ENCODE measurements around the gene QRFP. TPM values are rescaled to one million over a fixed set of nuclear protein-coding genes. Genes with fewer than 3 reads are reported as not detected.

The QRFP gene
- total and polyA plus RNA-seq, 4 donors, result not detected

DNA sequence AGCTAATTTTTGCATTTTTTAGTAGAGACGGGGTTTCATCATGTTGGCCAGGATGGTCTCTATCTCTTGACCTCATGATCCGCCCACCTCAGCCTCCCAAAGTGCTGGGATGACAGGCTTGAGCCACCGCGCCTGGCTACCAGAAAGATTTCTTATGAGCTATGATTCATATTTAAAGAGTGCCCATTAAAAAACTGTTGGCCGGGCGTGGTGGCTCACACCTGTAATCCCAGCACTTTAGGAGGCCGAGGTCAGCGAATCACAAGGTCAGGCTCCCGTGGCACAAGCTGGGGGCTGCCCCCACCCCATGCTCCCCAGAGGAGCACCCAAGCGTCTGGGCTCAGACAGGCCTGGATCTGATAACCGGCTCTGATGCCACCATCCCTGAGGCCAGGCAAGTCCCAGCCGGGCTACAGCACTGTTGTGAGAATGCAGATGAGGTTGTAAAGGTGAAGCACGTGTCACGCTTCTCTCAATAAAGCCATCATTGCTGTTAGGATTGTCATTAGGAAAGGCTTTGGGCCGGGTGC is 13.9 kb downstream of the QRFP start:
- intact Hi-C loops (cut with DNase I), result no loop called here
- 83 to 91% methylated on average over 15 of the region's 15 CpGs for WGBS, 2 donors
- H3K4me1 ChIP-seq (ENCODE audit: control insufficient read depth in 1 of 2, insufficient read depth in 2 of 2, low read length in 2 of 2), result no peaks in the 10 kb centered on the region
- H3K27ac ChIP-seq (ENCODE audit: low read depth in 1 of 2, low read length in 2 of 2), result no peak overlapping the region
- no peaks in the 10 kb centered on the region for H3K27me3 ChIP-seq (ENCODE audit: control insufficient read depth in 1 of 2, insufficient read depth in 2 of 2, low read length in 1 of 2)
- no peaks in the 10 kb centered on the region for H3K9me3 ChIP-seq (ENCODE audit: control insufficient read depth, low read length)
- H3K4me3 ChIP-seq (ENCODE audit: low read length in 2 of 2), result no peak overlapping the region
- DNase-seq (no peak), ATAC-seq (ENCODE audit: low FRiP score) (no peak)
- H3K36me3 ChIP-seq (ENCODE audit: control insufficient read depth in 1 of 2, insufficient read depth in 2 of 2, low read length in 1 of 2), result peaks cover 5 to 20% of the 10 kb centered on the region in 2 donors

DNA sequence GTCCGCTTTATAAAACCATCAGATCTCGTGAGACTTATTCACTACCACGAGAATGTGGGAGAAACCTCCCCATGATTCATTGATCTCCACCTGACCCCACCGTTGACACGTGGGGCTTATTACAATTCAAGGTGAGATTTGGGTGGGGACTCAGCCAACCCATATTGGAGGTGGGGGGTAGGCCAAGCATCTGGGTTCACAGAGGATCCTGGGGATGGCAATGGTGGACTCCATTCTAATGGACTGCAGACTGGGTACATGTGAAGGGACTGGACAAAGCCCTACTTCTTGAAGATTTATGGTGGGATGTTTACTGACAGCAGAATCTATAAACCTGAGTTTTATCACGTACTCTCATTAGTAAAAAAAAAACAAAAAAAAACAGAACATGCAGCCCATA is 15.1 kb downstream of the QRFP start:
- no peaks in the 10 kb centered on the region for H3K27me3 ChIP-seq (ENCODE audit: control insufficient read depth in 1 of 2, insufficient read depth in 2 of 2, low read length in 1 of 2)
- no peak overlapping the region for H3K27ac ChIP-seq (ENCODE audit: low read depth in 1 of 2, low read length in 2 of 2)
- ATAC-seq (ENCODE audit: low FRiP score), result no peak
- H3K9me3 ChIP-seq (ENCODE audit: control insufficient read depth, low read length), result no peaks in the 10 kb centered on the region
- intact Hi-C loops (cut with DNase I), result no loop called here
- H3K4me1 ChIP-seq (ENCODE audit: control insufficient read depth in 1 of 2, insufficient read depth in 2 of 2, low read length in 2 of 2), result no peaks in the 10 kb centered on the region
- no peak for DNase-seq
- peaks cover 5 to 20% of the 10 kb centered on the region in 2 donors for H3K36me3 ChIP-seq (ENCODE audit: control insufficient read depth in 1 of 2, insufficient read depth in 2 of 2, low read length in 1 of 2)
- no peak overlapping the region for H3K4me3 ChIP-seq (ENCODE audit: low read length in 2 of 2)
- WGBS, 2 donors, result 82% methylated on average over 6 of the region's 6 CpGs

DNA sequence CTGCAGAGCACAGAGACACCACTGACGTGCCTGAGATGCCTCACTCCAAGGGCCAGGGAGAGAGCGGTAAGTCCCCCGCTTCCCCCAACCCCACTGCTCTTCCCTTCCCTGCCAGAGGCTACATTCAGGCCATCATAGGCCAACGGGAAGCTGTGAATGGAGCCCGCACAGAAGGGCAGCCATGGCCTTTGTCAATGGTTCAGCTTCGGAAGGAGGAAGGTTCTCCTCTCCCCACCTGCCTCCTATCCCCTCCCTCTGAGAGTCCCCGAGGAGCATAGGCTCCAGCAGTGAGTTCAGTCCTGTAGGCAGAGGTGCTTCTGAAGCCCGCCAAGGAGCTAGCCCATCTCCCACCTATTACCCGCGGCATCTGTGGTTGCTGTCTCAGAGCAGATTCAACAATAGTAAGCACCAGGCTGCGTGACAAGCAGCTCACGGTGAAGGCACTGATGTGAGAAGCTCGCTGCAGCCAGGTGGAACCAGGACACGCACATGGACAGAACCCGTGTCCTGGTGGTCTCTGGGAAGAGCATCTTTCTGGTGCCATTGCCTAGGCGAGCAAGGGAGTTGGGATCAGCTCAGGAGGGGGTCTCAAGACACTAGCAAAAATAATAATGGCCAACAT is 15.9 kb downstream of the QRFP start:
- no peaks in the 10 kb centered on the region for H3K4me1 ChIP-seq (ENCODE audit: control insufficient read depth in 1 of 2, insufficient read depth in 2 of 2, low read length in 2 of 2)
- intact Hi-C loops (cut with DNase I), result no loop called here
- DNase-seq, result no peak
- H3K4me3 ChIP-seq (ENCODE audit: low read length in 2 of 2), result no peak overlapping the region
- no peak overlapping the region for H3K27ac ChIP-seq (ENCODE audit: low read depth in 1 of 2, low read length in 2 of 2)
- H3K27me3 ChIP-seq (ENCODE audit: control insufficient read depth in 1 of 2, insufficient read depth in 2 of 2, low read length in 1 of 2), result no peaks in the 10 kb centered on the region
- no peak for ATAC-seq (ENCODE audit: low FRiP score)
- no peaks in the 10 kb centered on the region for H3K9me3 ChIP-seq (ENCODE audit: control insufficient read depth, low read length)
- 88% methylated on average over 16 of the region's 16 CpGs for WGBS, 2 donors
- H3K36me3 ChIP-seq (ENCODE audit: control insufficient read depth in 1 of 2, insufficient read depth in 2 of 2, low read length in 1 of 2), result peaks cover 5 to 19% of the 10 kb centered on the region in 2 donors

DNA sequence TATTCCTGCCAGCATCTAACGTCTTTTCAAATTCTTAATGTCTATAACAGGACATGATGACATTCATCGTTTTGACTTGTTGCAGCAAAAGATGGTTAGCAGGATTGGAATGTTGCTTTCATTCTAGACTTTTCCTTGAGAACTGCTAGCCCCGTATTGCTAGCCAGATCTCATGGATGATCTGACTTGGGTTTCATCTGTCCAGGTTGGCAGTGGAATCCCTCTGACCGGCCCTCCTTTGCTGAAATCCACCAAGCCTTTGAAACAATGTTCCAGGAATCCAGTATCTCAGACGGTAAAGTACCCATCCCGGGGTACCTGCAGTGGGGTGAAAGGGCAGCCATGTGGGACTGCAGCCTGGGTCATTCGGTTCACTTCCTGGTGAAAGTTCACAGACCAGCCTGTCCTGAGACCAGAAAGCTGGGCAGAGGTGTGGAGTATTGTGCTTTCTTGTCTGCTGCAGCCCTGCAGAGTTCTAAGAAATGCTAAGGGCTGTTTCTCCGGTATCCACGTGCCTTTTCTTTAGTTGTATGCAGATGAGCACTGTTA is 16.7 kb downstream of the QRFP start:
- ATAC-seq (ENCODE audit: low FRiP score), result no peak
- Histone ChIP-seq H3K27ac (ENCODE audit: low read depth in 1 of 2, low read length in 2 of 2) (no peak overlapping the region), H3K4me1 (ENCODE audit: control insufficient read depth in 1 of 2, insufficient read depth in 2 of 2, low read length in 2 of 2) (no peaks in the 10 kb centered on the region), H3K27me3 (ENCODE audit: control insufficient read depth in 1 of 2, insufficient read depth in 2 of 2, low read length in 1 of 2) (no peaks in the 10 kb centered on the region), H3K36me3 (ENCODE audit: control insufficient read depth in 1 of 2, insufficient read depth in 2 of 2, low read length in 1 of 2) (peaks cover 5 to 17% of the 10 kb centered on the region in 2 donors), H3K4me3 (ENCODE audit: low read length in 2 of 2) (no peak overlapping the region), H3K9me3 (ENCODE audit: control insufficient read depth, low read length) (no peaks in the 10 kb centered on the region)
- WGBS, 2 donors, result 82 to 87% methylated on average over 9 of the region's 9 CpGs
- intact Hi-C loops (cut with DNase I), result no loop called here
- DNase-seq, result no peak

DNA sequence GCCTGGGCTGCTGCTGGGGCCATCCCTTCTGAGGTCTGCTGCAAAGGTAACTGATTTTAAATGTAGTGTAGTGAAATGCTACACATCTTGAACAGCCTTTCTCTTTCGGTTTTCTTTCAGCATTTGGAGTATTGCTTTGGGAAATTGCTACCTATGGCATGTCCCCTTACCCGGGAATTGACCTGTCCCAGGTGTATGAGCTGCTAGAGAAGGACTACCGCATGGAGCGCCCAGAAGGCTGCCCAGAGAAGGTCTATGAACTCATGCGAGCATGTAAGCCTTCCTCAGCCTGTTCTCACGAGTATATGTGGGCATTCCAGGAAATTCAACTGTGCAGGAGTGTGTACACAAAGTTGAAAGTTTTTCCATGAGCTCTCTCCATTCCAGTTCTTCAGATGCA is 18.3 kb downstream of the QRFP start:
- ATAC-seq (ENCODE audit: low FRiP score), result no peak
- no peak for DNase-seq
- WGBS, 2 donors, result 85 to 89% methylated on average over 6 of the region's 6 CpGs
- intact Hi-C loops (cut with DNase I), result no loop called here
- H3K9me3 ChIP-seq (ENCODE audit: control insufficient read depth, low read length), result no peaks in the 10 kb centered on the region
- no peak overlapping the region for H3K27ac ChIP-seq (ENCODE audit: low read depth in 1 of 2, low read length in 2 of 2)
- H3K4me3 ChIP-seq (ENCODE audit: low read length in 2 of 2), result no peak overlapping the region
- no peaks in the 10 kb centered on the region for H3K4me1 ChIP-seq (ENCODE audit: control insufficient read depth in 1 of 2, insufficient read depth in 2 of 2, low read length in 2 of 2)
- no peaks in the 10 kb centered on the region for H3K27me3 ChIP-seq (ENCODE audit: control insufficient read depth in 1 of 2, insufficient read depth in 2 of 2, low read length in 1 of 2)
- peaks cover 5 to 20% of the 10 kb centered on the region in 2 donors for H3K36me3 ChIP-seq (ENCODE audit: control insufficient read depth in 1 of 2, insufficient read depth in 2 of 2, low read length in 1 of 2)

DNA sequence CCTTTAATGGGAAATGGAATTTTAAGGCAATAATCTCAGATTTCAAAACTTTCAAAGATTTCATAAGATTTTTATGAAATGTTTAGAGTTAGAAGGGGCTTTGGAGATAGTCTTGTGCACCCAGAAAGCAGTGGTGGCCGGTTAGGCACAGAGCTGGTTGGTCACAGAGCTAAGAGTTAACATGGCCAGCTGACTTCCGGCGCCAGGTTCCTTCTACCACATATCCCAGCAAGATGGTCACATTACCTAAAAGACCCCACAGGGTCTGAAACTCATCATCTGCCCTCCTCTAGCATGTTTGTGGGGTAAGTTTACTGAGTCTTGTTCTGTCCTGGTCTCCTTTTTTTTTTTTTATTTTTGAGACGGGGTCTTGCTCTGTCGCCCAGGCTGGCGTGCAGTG is 19.3 kb downstream of the QRFP start:
- no peak for DNase-seq
- WGBS, 2 donors, result 93 to 98% methylated on average over 6 of the region's 6 CpGs
- intact Hi-C loops (cut with DNase I), result loop anchor here in 1 of 2 donors (2.0 kb wide), 1 partner anchor 120 kb away; no protein-coding TSS in a partner anchor
- no peak overlapping the region for H3K27ac ChIP-seq (ENCODE audit: low read depth in 1 of 2, low read length in 2 of 2)
- peaks cover 5 to 18% of the 10 kb centered on the region in 2 donors for H3K36me3 ChIP-seq (ENCODE audit: control insufficient read depth in 1 of 2, insufficient read depth in 2 of 2, low read length in 1 of 2)
- no peaks in the 10 kb centered on the region for H3K9me3 ChIP-seq (ENCODE audit: control insufficient read depth, low read length)
- H3K4me1 ChIP-seq (ENCODE audit: control insufficient read depth in 1 of 2, insufficient read depth in 2 of 2, low read length in 2 of 2), result peaks cover 0 to 3% of the 10 kb centered on the region in 2 donors
- no peak for ATAC-seq (ENCODE audit: low FRiP score)
- H3K27me3 ChIP-seq (ENCODE audit: control insufficient read depth in 1 of 2, insufficient read depth in 2 of 2, low read length in 1 of 2), result no peaks in the 10 kb centered on the region
- no peak overlapping the region for H3K4me3 ChIP-seq (ENCODE audit: low read length in 2 of 2)

DNA sequence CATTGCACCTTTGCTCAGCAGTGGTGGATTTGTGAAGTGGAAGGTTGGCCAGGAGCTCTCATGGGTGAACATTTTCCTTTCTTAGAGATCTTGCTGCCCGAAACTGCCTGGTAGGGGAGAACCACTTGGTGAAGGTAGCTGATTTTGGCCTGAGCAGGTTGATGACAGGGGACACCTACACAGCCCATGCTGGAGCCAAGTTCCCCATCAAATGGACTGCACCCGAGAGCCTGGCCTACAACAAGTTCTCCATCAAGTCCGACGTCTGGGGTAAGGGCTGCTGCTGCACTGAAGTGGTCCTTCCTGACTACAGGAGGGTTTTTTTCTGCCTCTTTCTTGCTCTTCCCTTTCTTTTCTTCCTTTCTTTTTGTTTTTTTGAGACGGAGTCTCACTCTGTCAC is 21.8 kb downstream of the QRFP start:
- Histone ChIP-seq H3K27me3 (ENCODE audit: control insufficient read depth in 1 of 2, insufficient read depth in 2 of 2, low read length in 1 of 2) (no peaks in the 10 kb centered on the region), H3K9me3 (ENCODE audit: control insufficient read depth, low read length) (no peaks in the 10 kb centered on the region), H3K27ac (ENCODE audit: low read depth in 1 of 2, low read length in 2 of 2) (peak overlapping the region in 1 of 2 donors; percentile 34), H3K36me3 (ENCODE audit: control insufficient read depth in 1 of 2, insufficient read depth in 2 of 2, low read length in 1 of 2) (peaks cover 0 to 9% of the 10 kb centered on the region in 2 donors), H3K4me3 (ENCODE audit: low read length in 2 of 2) (no peak overlapping the region), H3K4me1 (ENCODE audit: control insufficient read depth in 1 of 2, insufficient read depth in 2 of 2, low read length in 2 of 2) (peaks cover 0 to 3% of the 10 kb centered on the region in 2 donors)
- intact Hi-C loops (cut with DNase I), result loop anchor here in 1 of 2 donors (5.0 kb wide), 1 partner anchor 173 kb away; no protein-coding TSS in a partner anchor
- 75% methylated on average over 5 of the region's 5 CpGs for WGBS, 2 donors
- no peak for ATAC-seq (ENCODE audit: low FRiP score)
- DNase-seq, result peak in 1 of 2 donors; percentile 66

DNA sequence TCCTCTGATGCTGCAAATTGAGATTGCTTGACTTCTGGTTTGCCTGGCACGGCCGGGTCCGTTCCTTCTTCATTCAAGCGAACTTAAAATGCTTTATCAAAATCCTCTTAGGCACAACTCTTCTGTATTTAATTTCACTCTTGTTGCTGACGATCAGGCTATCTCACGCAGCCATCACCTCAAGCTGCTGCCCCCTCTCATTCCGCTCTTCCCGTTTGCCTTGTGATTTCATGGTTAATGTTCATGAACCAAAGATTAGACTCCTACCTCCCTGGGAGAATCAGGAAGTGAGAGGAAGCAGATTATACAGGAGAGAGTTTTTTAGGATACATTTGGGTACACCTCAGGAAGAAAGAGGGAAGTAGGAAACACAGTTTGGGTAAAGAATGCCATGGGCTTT is 22.6 kb downstream of the QRFP start:
- peaks cover 0 to 9% of the 10 kb centered on the region in 2 donors for H3K36me3 ChIP-seq (ENCODE audit: control insufficient read depth in 1 of 2, insufficient read depth in 2 of 2, low read length in 1 of 2)
- no peak for ATAC-seq (ENCODE audit: low FRiP score)
- intact Hi-C loops (cut with DNase I), result loop anchor here in 1 of 2 donors (5.0 kb wide), 1 partner anchor 173 kb away; no protein-coding TSS in a partner anchor
- no peaks in the 10 kb centered on the region for H3K27me3 ChIP-seq (ENCODE audit: control insufficient read depth in 1 of 2, insufficient read depth in 2 of 2, low read length in 1 of 2)
- peak overlapping the region in 1 of 2 donors; percentile 45 for H3K27ac ChIP-seq (ENCODE audit: low read depth in 1 of 2, low read length in 2 of 2)
- WGBS, 2 donors, result 75 to 79% methylated on average over 8 of the region's 8 CpGs
- no peaks in the 10 kb centered on the region for H3K9me3 ChIP-seq (ENCODE audit: control insufficient read depth, low read length)
- no peak overlapping the region for H3K4me3 ChIP-seq (ENCODE audit: low read length in 2 of 2)
- peaks cover 0 to 3% of the 10 kb centered on the region in 2 donors for H3K4me1 ChIP-seq (ENCODE audit: control insufficient read depth in 1 of 2, insufficient read depth in 2 of 2, low read length in 2 of 2)
- peak; percentile 3 to 19 for DNase-seq
